Astrocyte of the spinal cord (primary cell): ENCODE measurements around the gene NFE2L3.
"Not testable (repeated sequence)": the region's sequence is repeated elsewhere in the genome, so short reads cannot be mapped to it uniquely, and the experiment has no call there.

Source experiments
- DNase-seq: peaks from one replicate; pipeline ENCODE4 v3.0.0; 2011; ENCODE audit warnings: low read depth, low spot score
- H3K4me3 ChIP-seq: 2 replicates; pipeline ENCODE4 v1.5.1; 2011; ENCODE audit warnings: low read depth, mild to moderate bottlenecking, low read length, moderate library complexity
- in situ Hi-C: cut with HindIII; loops from 2 replicates; pipeline ENCODE4 v1.10.0; 2017; ENCODE audit warnings: low sequenced_read_pairs
- TF ChIP-seq, protein P1 (sequence below): IDR thresholded peaks from 2 replicates; pipeline ENCODE4 v1.5.1; 2012; ENCODE audit warnings: low read depth, mild to moderate bottlenecking, low read length, inconsistent platforms

Gene NFE2L3

DNA sequence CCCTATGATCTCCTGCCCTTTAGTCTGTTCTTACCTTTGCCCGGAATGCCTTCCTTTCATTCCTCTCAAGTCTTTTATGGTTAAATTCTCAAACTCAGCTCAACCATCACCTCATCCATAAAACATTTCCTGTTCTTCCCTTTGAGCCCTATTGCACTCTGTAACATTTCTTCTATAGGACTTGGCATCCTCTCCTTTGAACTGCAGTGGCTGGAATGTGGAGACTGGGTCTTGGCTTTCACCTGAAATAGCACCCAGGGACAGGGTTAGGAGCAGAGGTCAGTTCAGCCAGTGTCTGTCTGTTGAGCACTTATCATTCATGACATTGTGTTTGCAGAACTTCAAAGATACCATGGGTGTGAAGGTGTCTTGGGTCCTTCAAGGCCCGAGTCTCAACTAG is 7.2 kb downstream of the NFE2L3 start:
- DNase-seq = no peak
- in situ Hi-C loops = no loop called here
- no peak overlapping the region for H3K4me3 ChIP-seq
- TF ChIP-seq, protein P1, sequence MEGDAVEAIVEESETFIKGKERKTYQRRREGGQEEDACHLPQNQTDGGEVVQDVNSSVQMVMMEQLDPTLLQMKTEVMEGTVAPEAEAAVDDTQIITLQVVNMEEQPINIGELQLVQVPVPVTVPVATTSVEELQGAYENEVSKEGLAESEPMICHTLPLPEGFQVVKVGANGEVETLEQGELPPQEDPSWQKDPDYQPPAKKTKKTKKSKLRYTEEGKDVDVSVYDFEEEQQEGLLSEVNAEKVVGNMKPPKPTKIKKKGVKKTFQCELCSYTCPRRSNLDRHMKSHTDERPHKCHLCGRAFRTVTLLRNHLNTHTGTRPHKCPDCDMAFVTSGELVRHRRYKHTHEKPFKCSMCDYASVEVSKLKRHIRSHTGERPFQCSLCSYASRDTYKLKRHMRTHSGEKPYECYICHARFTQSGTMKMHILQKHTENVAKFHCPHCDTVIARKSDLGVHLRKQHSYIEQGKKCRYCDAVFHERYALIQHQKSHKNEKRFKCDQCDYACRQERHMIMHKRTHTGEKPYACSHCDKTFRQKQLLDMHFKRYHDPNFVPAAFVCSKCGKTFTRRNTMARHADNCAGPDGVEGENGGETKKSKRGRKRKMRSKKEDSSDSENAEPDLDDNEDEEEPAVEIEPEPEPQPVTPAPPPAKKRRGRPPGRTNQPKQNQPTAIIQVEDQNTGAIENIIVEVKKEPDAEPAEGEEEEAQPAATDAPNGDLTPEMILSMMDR = no peak

DNA sequence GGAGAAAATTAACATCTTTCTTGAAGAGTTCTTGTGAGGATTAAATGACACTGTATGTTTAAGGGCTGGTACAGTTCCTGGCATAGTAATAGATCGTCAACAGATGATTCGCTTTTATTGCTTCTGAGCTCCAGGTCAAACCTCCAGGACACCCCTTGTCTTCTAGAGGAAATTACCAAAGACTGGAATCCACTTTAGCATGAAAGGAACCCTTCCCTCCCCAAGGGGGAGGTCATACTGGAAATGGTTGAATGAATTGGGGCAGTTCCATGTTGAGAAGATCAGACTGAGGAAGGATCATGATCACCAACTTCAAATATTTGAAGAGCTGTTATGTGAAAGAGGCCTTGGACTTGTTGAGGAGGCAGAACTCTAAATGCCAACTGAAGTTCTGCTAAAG is 8.9 kb downstream of the NFE2L3 start:
- in situ Hi-C loops = no loop called here
- no peak overlapping the region for H3K4me3 ChIP-seq
- TF ChIP-seq, protein P1 = no peak
- no peak for DNase-seq

DNA sequence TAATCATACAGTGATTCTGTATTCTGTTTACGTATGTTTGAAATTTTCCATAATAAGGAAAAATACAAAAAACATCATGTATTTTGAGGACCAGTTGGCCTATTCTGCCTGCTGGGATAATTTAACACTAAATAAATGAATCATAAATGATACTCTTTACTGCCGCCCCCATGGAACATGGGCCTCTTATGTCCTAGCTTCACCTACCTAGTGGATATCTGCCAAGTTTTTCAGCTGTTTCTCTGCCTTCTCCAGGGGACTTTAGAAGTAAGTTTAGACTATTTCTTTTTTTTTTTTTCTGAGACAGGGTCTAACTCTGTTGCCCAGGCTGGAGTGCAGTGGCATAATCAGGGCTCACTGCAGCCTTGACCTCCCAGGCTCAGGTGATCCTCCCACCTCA is 10.4 kb downstream of the NFE2L3 start:
- H3K4me3 ChIP-seq = no peak overlapping the region
- DNase-seq = no peak
- in situ Hi-C loops = no loop called here
- TF ChIP-seq, protein P1 = no peak

DNA sequence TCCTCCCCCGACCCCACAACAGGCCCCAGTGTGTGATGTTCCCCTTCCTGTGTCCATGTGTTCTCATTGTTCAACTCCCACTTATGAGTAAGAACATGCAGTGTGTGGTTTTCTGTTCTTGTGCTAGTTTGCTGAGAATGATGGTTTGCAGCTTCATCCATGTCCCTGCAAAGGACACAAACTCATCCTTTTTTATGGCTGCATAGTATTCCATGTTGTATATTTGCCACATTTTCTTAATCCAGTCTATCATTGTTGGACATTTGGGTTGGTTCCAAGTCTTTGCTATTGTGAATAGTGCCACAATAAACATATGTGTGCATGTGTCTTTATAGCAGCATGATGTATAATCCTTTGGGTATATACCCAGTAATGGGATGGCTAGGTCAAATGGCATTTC is 11.8 kb downstream of the NFE2L3 start:
- H3K4me3 ChIP-seq, in situ Hi-C loops, DNase-seq: not testable (repeated sequence)

DNA sequence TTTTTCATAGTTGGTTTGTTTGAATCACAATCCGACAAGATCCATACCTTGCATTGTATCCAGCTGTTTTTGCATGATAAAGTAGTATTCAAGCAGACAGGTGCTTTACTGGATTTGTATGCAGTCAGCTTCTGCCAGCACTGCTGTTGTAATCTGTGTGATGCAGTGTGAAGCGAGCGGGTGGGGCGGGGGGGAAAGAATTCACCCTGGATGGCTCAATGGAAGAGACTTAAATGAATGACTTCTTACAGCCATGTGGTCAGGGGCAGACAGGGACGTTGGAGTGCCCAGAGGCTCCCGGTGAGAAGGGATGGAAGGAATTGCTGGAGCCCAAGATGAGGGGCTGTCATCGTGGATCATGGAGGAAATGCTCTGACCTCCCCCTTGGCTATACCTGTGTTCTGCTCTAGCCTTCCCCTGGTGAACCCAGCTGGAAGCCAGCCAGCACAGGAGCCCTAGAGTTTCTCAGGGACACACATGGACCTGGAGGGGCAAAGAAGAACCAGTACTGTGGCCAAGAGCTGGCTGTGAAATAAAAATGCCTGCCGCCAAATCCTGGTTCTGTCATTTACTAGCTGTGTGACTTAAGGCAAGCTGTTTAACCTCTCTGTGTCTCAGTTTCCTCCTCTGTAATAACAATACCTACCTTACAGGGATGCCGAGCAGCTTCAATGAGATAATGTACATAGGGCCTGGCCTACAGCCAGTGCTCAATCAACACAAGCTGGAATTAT is 14.1 kb downstream of the NFE2L3 start:
- no peak overlapping the region for H3K4me3 ChIP-seq
- DNase-seq = no peak
- in situ Hi-C loops = no loop called here
- TF ChIP-seq, protein P1 = no peak

DNA sequence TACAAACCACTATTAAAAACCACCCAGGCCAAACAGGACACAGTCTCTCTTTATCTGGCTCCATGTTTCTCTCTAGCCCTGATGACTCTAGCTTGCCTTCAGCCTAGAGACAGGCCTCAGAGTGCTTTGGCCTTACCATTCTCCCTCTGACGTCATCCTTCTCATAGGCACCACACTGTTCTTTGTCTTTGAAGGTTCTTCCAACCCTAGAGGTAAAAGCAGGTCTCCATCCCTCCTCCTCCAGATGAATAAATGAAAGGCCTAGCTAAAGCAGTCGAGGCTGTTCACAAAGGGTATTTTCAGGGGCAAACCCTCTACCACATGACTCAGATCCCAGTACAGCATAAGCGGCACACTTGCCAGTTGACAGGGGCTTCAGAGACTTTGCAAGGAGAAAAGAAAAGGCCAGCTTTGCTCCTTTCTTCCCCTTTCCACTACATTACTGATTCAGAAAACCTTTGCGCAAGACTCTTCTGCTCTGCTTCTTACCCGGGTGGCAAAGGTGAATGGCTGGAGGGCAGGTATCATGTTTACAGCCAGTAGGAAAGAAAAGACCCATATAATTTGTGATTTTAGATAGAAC is 14.8 kb downstream of the NFE2L3 start:
- no peak for DNase-seq
- TF ChIP-seq, protein P1 = no peak
- in situ Hi-C loops = no loop called here
- no peak overlapping the region for H3K4me3 ChIP-seq

DNA sequence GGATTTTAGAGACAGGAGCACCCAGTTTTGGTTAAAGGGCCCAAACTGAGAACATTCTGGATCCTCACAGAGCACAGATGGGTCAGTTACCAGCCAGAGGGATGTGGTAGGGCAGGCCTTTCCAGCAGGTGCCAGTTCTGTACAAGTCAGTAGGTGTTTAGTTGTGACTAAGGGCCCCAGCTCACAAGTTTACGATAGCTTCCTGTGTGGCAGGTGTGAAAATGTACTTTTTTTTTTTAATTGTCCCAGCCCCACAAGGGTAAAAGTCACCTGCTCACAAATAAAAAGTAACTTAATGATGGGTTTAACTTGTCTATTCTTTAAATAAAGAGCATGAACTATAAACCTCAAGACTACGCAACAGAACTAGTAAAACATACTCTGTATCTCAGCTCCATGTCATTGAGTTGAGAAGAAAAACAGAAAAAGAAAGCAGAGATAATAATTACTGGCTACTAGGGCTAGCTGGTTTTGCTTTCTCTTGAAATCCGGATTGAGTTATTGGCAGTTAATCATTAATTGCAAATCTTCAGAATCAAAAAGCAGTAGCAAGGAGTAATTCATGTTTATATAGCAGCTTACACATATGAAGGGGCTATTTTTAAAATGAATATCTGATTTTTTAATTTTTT is 15.4 kb downstream of the NFE2L3 start:
- H3K4me3 ChIP-seq = no peak overlapping the region
- TF ChIP-seq, protein P1 = no peak
- DNase-seq = no peak
- in situ Hi-C loops = no loop called here
